RWPE2 (cell line): ENCODE data around the gene NEK6.

Experiments used
- ATAC-seq: fragments of 200-7000 bp; cut with Tn5 transposase; 3 replicates; pipeline ENCODE4 v1.9.1; 2021; ENCODE audit warnings: low read depth
- DNase-seq: peaks from one replicate; pipeline ENCODE4 v3.0.0-alpha.2; 2020; ENCODE audit warnings: low spot score
- H3K27ac ChIP-seq: fragments of 450-650 bp; 2 replicates; pipeline ENCODE4 v1.5.1; 2017; ENCODE audit warnings: mild to moderate bottlenecking; ENCODE audit not compliant: poor library complexity, severe bottlenecking
- H3K27me3 ChIP-seq: fragments of 250-450 bp; sonication (Bioruptor Pico); 2 replicates; pipeline ENCODE4 v1.5.1; 2021; ENCODE audit warnings: mild to moderate bottlenecking, moderate library complexity; ENCODE audit not compliant: insufficient read depth, poor library complexity, severe bottlenecking
- H3K36me3 ChIP-seq: fragments of 250-450 bp; sonication (Bioruptor Pico); 2 replicates; pipeline ENCODE4 v1.5.1; 2020; ENCODE audit warnings: low read depth, mild to moderate bottlenecking, moderate library complexity
- H3K4me1 ChIP-seq: fragments of 250-450 bp; sonication (Bioruptor Pico); 2 replicates; pipeline ENCODE4 v1.5.1; 2021; ENCODE audit warnings: mild to moderate bottlenecking, moderate library complexity; ENCODE audit not compliant: insufficient read depth, poor library complexity, severe bottlenecking
- H3K4me3 ChIP-seq: fragments of 250-450 bp; sonication (Bioruptor Pico); 2 replicates; pipeline ENCODE4 v1.5.1; 2021; ENCODE audit warnings: mild to moderate bottlenecking, moderate library complexity; ENCODE audit not compliant: severe bottlenecking
- H3K9me3 ChIP-seq: fragments of 250-450 bp; sonication (Bioruptor Pico); 2 replicates; pipeline ENCODE4 v1.5.1; 2021; ENCODE audit warnings: mild to moderate bottlenecking, moderate library complexity; ENCODE audit not compliant: severe bottlenecking
- CTCF ChIP-seq: fragments of 450-650 bp; IDR thresholded peaks from one replicate; pipeline ENCODE4 v1.5.1; 2017; ENCODE audit warnings: mild to moderate bottlenecking, moderate library complexity; ENCODE audit not compliant: poor library complexity, severe bottlenecking

NEK6 gene

GRCh38 chr9:124271660-124272059, 13.9 kb downstream of the NEK6 start:
- no peak overlapping the region for H3K4me3 ChIP-seq
- no peak overlapping the region for H3K27ac ChIP-seq
- peaks cover 14% of the 10 kb centered on the region for H3K4me1 ChIP-seq
- no peaks in the 10 kb centered on the region for H3K27me3 ChIP-seq
- DNase-seq, result no peak
- H3K9me3 ChIP-seq, result no peaks in the 10 kb centered on the region
- no peak for ATAC-seq
- peaks cover 63% of the 10 kb centered on the region for H3K36me3 ChIP-seq
- TF ChIP-seq CTCF, result no peak

- ATAC-seq (no peak), DNase-seq (no peak)
- no peak overlapping the region for H3K4me3 ChIP-seq
- H3K4me1 ChIP-seq, result peaks cover 9% of the 10 kb centered on the region
- H3K27me3 ChIP-seq, result no peaks in the 10 kb centered on the region
- no peak for TF ChIP-seq CTCF
- peaks cover 62% of the 10 kb centered on the region for H3K36me3 ChIP-seq
- no peaks in the 10 kb centered on the region for H3K9me3 ChIP-seq
- H3K27ac ChIP-seq, result no peak overlapping the region
Measured at GRCh38 chr9:124272118-124272517, 14.4 kb downstream of the NEK6 start.

GRCh38 chr9:124272979-124273378, 15.2 kb downstream of the NEK6 start:
- H3K9me3 ChIP-seq, result no peaks in the 10 kb centered on the region
- peaks cover under 1% of the 10 kb centered on the region for H3K4me1 ChIP-seq
- TF ChIP-seq CTCF, result no peak
- DNase-seq (no peak), ATAC-seq (no peak)
- H3K4me3 ChIP-seq, result no peak overlapping the region
- H3K27me3 ChIP-seq, result no peaks in the 10 kb centered on the region
- peaks cover 66% of the 10 kb centered on the region for H3K36me3 ChIP-seq
- no peak overlapping the region for H3K27ac ChIP-seq

GRCh38 chr9:124273427-124274160, 15.8 kb downstream of the NEK6 start:
- H3K36me3 ChIP-seq, result peaks cover 64% of the 10 kb centered on the region
- H3K4me3 ChIP-seq, result no peak overlapping the region
- TF ChIP-seq CTCF, result no peak
- no peaks in the 10 kb centered on the region for H3K27me3 ChIP-seq
- no peaks in the 10 kb centered on the region for H3K9me3 ChIP-seq
- DNase-seq (no peak), ATAC-seq (no peak)
- H3K27ac ChIP-seq, result no peak overlapping the region
- H3K4me1 ChIP-seq, result no peaks in the 10 kb centered on the region

GRCh38 chr9:124274226-124274625, 16.5 kb downstream of the NEK6 start:
- Histone ChIP-seq H3K27ac (no peak overlapping the region), H3K27me3 (no peaks in the 10 kb centered on the region), H3K36me3 (peaks cover 61% of the 10 kb centered on the region), H3K9me3 (no peaks in the 10 kb centered on the region), H3K4me1 (peaks cover 3% of the 10 kb centered on the region), H3K4me3 (no peak overlapping the region)
- no peak for TF ChIP-seq CTCF
- ATAC-seq, result no peak
- no peak for DNase-seq
